CD8-positive, alpha-beta memory T cell (primary cell): ENCODE data around the gene UBAC2. TPM values are rescaled to one million over a fixed set of nuclear protein-coding genes. Genes with fewer than 3 reads are reported as not detected.

Experiments
- CTCF ChIA-PET: fragments of 350-600 bp; sonication (Branson Sonifier 250); formaldehyde crosslinking; loops from one replicate; lab custom pipeline; 2021; ENCODE audit warnings: antibody characterized with exemption; lab: Charles Lee
- POLR2A ChIA-PET: fragments of 350-600 bp; sonication (Branson Sonifier 250); formaldehyde crosslinking; loops from one replicate; lab custom pipeline; 2021; ENCODE audit warnings: antibody characterized with exemption; lab: Charles Lee
- DNase-seq, 5 donors: peaks; one replicate each; pipeline versions ENCODE4 v3.0.0 to v3.0.0-alpha.2; 2020 to 2022; ENCODE audit warnings: mixed read lengths in 1 of 5
- H3K27ac ChIP-seq: one replicate; pipeline ENCODE4 v1.7.0; 2013; ENCODE audit warnings: low read depth, mild to moderate bottlenecking, low read length, moderate library complexity
- H3K27me3 ChIP-seq: 2 replicates; pipeline ENCODE4 v1.7.0; 2013; ENCODE audit warnings: low read length, mild to moderate bottlenecking; ENCODE audit not compliant: insufficient read depth, poor library complexity, severe bottlenecking
- H3K36me3 ChIP-seq: 2 replicates; pipeline ENCODE4 v1.7.0; 2013; ENCODE audit warnings: mild to moderate bottlenecking, low read length, moderate library complexity; ENCODE audit not compliant: insufficient read depth
- H3K4me1 ChIP-seq: 2 replicates; pipeline ENCODE4 v1.7.0; 2013; ENCODE audit warnings: mild to moderate bottlenecking, low read length, moderate library complexity; ENCODE audit not compliant: insufficient read depth
- H3K4me3 ChIP-seq: 2 replicates; pipeline ENCODE4 v1.7.0; 2013; ENCODE audit warnings: mild to moderate bottlenecking, low read length
- H3K9me3 ChIP-seq: 2 replicates; pipeline ENCODE4 v1.7.0; 2013; ENCODE audit warnings: mild to moderate bottlenecking, low read length
- H3K27ac Mint-ChIP-seq, 8 donors: one replicate each; pipeline ENCODE4 v1.8.0; 2020 to 2021; ENCODE audit warnings: mixed read lengths in 8 of 8, mild to moderate bottlenecking in 6 of 8, inconsistent platforms in 3 of 8, moderate library complexity in 3 of 8
- H3K27me3 Mint-ChIP-seq, 2 donors: one replicate each; pipeline ENCODE4 v1.8.0; 2020 to 2021; ENCODE audit warnings: mixed read lengths in 2 of 2, mild to moderate bottlenecking in 1 of 2, moderate library complexity in 1 of 2
- H3K36me3 Mint-ChIP-seq, 3 donors: one replicate each; pipeline ENCODE4 v1.8.0; 2020 to 2021; ENCODE audit warnings: mixed read lengths in 3 of 3, inconsistent platforms in 1 of 3, mild to moderate bottlenecking in 1 of 3
- H3K4me1 Mint-ChIP-seq, 3 donors: one replicate each; pipeline ENCODE4 v1.8.0; 2020 to 2021; ENCODE audit warnings: mixed read lengths in 3 of 3, inconsistent platforms in 1 of 3, mild to moderate bottlenecking in 1 of 3
- H3K4me3 Mint-ChIP-seq, 7 donors: one replicate each; pipeline ENCODE4 v1.8.0; 2020 to 2021; ENCODE audit warnings: mixed read lengths in 7 of 7, mild to moderate bottlenecking in 6 of 7, moderate library complexity in 4 of 7, inconsistent platforms in 2 of 7
- H3K9me3 Mint-ChIP-seq, 5 donors: one replicate each; pipeline ENCODE4 v1.8.0; 2020 to 2022; ENCODE audit warnings: mixed read lengths in 5 of 5, mild to moderate bottlenecking in 3 of 5, moderate library complexity in 2 of 5, inconsistent platforms in 1 of 5
- polyA plus RNA-seq: library from polyadenylated mRNA; unstranded; fragments of 300-500 nt; fragmentation: Illumina TruSeq; gene quantifications from one replicate; pipeline ENCODE4 v1.2.3, GENCODE V29; 2021
- total RNA-seq, 2 experiments: library from RNA; stranded (reverse); gene quantifications; one replicate each; pipeline ENCODE4 v1.2.3, GENCODE V29; 2021

Gene UBAC2
- total and polyA plus RNA-seq, 3 experiments from 2014 or later, result 62.3 to 160 (median 63.7) TPM

GRCh38 chr13:99224021-99224420 lies 23.4 kb downstream of the UBAC2 start:
- Mint-ChIP-seq H3K36me3 (peaks cover 0 to 14% (median 8%) of the 10 kb centered on the region in 3 donors), H3K27me3 (no peaks in the 10 kb centered on the region), H3K4me3 (peak overlapping the region; percentile 13 to 81 (median 59)), H3K9me3 (no peaks in the 10 kb centered on the region), H3K27ac (peak overlapping the region; percentile 70 to 97 (median 88)), H3K4me1 (peaks cover 84 to 98% (median 95%) of the 10 kb centered on the region in 3 donors)
- Histone ChIP-seq H3K4me1 (peaks cover 94% of the 10 kb centered on the region), H3K27me3 (no peaks in the 10 kb centered on the region), H3K27ac (no peak overlapping the region), H3K36me3 (no peaks in the 10 kb centered on the region), H3K4me3 (no peak overlapping the region), H3K9me3 (no peaks in the 10 kb centered on the region)
- ChIA-PET POLR2A (interaction anchor here (0.6 kb wide), 1 partner anchor 21 kb away, joined by 4 read pairs; no protein-coding TSS in a partner anchor), CTCF (interaction anchor here (1.5 kb wide), 1 partner anchor 128 kb away, joined by 3 read pairs; no protein-coding TSS in a partner anchor)
- DNase-seq, result no peak

GRCh38 chr13:99225078-99225477 lies 24.4 kb downstream of the UBAC2 start:
- Mint-ChIP-seq H3K27ac (peak overlapping the region in 7 of 8 donors; percentile 5 to 97 (median 67)), H3K36me3 (peaks cover 0 to 14% (median 6%) of the 10 kb centered on the region in 3 donors), H3K4me3 (peak overlapping the region in 2 of 7 donors; percentile 20 to 24), H3K9me3 (no peaks in the 10 kb centered on the region), H3K4me1 (peaks cover 86 to 98% (median 96%) of the 10 kb centered on the region in 3 donors), H3K27me3 (no peaks in the 10 kb centered on the region)
- Histone ChIP-seq H3K9me3 (no peaks in the 10 kb centered on the region), H3K27me3 (no peaks in the 10 kb centered on the region), H3K27ac (no peak overlapping the region), H3K36me3 (no peaks in the 10 kb centered on the region), H3K4me3 (no peak overlapping the region), H3K4me1 (peaks cover 94% of the 10 kb centered on the region)
- ChIA-PET CTCF (no interaction called here), POLR2A (no interaction called here)
- no peak for DNase-seq

- no peak overlapping the region for H3K27ac ChIP-seq
- no peaks in the 10 kb centered on the region for H3K9me3 ChIP-seq
- no peak for DNase-seq
- Mint-ChIP-seq H3K27me3 (no peaks in the 10 kb centered on the region), H3K4me1 (peaks cover 86 to 98% (median 94%) of the 10 kb centered on the region in 3 donors), H3K27ac (peak overlapping the region; percentile 16 to 93 (median 69)), H3K36me3 (peaks cover 0 to 14% (median 6%) of the 10 kb centered on the region in 3 donors), H3K9me3 (no peaks in the 10 kb centered on the region), H3K4me3 (peak overlapping the region; percentile 3 to 55 (median 9))
- H3K36me3 ChIP-seq, result no peaks in the 10 kb centered on the region
- ChIA-PET POLR2A (interaction anchor here (0.6 kb wide), 1 partner anchor 25 kb away, joined by 3 read pairs; the partner anchor contains the start of gene UBAC2), CTCF (interaction anchor here (1.6 kb wide), 1 partner anchor 24 kb away, joined by 3 read pairs; no protein-coding TSS in a partner anchor)
- H3K4me1 ChIP-seq, result peaks cover 96% of the 10 kb centered on the region
- H3K27me3 ChIP-seq, result no peaks in the 10 kb centered on the region
- H3K4me3 ChIP-seq, result no peak overlapping the region
Measured at GRCh38 chr13:99226513-99226912, 25.9 kb downstream of the UBAC2 start.

GRCh38 chr13:99227331-99227900 lies 26.8 kb downstream of the UBAC2 start:
- Histone ChIP-seq H3K27ac (no peak overlapping the region), H3K4me1 (peaks cover 93% of the 10 kb centered on the region), H3K9me3 (no peaks in the 10 kb centered on the region), H3K4me3 (no peak overlapping the region), H3K27me3 (no peaks in the 10 kb centered on the region), H3K36me3 (no peaks in the 10 kb centered on the region)
- peaks cover 0 to 14% (median 6%) of the 10 kb centered on the region in 3 donors for H3K36me3 Mint-ChIP-seq
- H3K27me3 Mint-ChIP-seq, result no peaks in the 10 kb centered on the region
- H3K4me1 Mint-ChIP-seq, result peaks cover 83 to 96% (median 92%) of the 10 kb centered on the region in 3 donors
- peak overlapping the region; percentile 19 to 88 (median 44) for H3K4me3 Mint-ChIP-seq
- CTCF ChIA-PET, result interaction anchor here (0.9 to 1.6 kb wide), 4 partner anchors 12 to 42 kb away, joined by 3 read pairs; no protein-coding TSS in a partner anchor
- H3K9me3 Mint-ChIP-seq, result no peaks in the 10 kb centered on the region
- POLR2A ChIA-PET, result interaction anchor here (1.3 to 1.6 kb wide), 2 partner anchors 27 to 30 kb away, joined by 4 to 5 read pairs; partner anchors contain the start of genes GPR18 and UBAC2
- no peak for DNase-seq
- peak overlapping the region; percentile 26 to 93 (median 82) for H3K27ac Mint-ChIP-seq

GRCh38 chr13:99227909-99228688 lies 27.4 kb downstream of the UBAC2 start:
- Mint-ChIP-seq H3K27ac (peak overlapping the region; percentile 83 to 97 (median 93)), H3K36me3 (peaks cover 0 to 14% (median 6%) of the 10 kb centered on the region in 3 donors), H3K4me3 (peak overlapping the region; percentile 71 to 91 (median 80)), H3K4me1 (peaks cover 79 to 95% (median 89%) of the 10 kb centered on the region in 3 donors), H3K27me3 (no peaks in the 10 kb centered on the region), H3K9me3 (no peaks in the 10 kb centered on the region)
- H3K4me3 ChIP-seq, result no peak overlapping the region
- H3K36me3 ChIP-seq, result no peaks in the 10 kb centered on the region
- H3K9me3 ChIP-seq, result no peaks in the 10 kb centered on the region
- no peak for DNase-seq
- H3K4me1 ChIP-seq, result peaks cover 86% of the 10 kb centered on the region
- no peak overlapping the region for H3K27ac ChIP-seq
- POLR2A ChIA-PET, result interaction anchor here (1.3 to 1.6 kb wide), 2 partner anchors 28 to 30 kb away, joined by 4 to 5 read pairs; partner anchors contain the start of genes GPR18 and UBAC2
- CTCF ChIA-PET, result interaction anchor here (0.9 to 1.6 kb wide), 4 partner anchors 13 to 41 kb away, joined by 3 read pairs; no protein-coding TSS in a partner anchor
- no peaks in the 10 kb centered on the region for H3K27me3 ChIP-seq

GRCh38 chr13:99228737-99229691 lies 28.4 kb downstream of the UBAC2 start:
- no peaks in the 10 kb centered on the region for H3K9me3 ChIP-seq
- peak overlapping the region; percentile 23 for H3K4me3 ChIP-seq
- H3K27me3 ChIP-seq, result no peaks in the 10 kb centered on the region
- H3K36me3 Mint-ChIP-seq, result peaks cover 0 to 11% (median 8%) of the 10 kb centered on the region in 3 donors
- peaks cover 74 to 92% (median 86%) of the 10 kb centered on the region in 3 donors for H3K4me1 Mint-ChIP-seq
- peak overlapping the region; percentile 83 to 97 (median 93) for H3K27ac Mint-ChIP-seq
- H3K27me3 Mint-ChIP-seq, result no peaks in the 10 kb centered on the region
- H3K9me3 Mint-ChIP-seq, result no peaks in the 10 kb centered on the region
- ChIA-PET POLR2A (interaction anchor here (0.8 to 4.3 kb wide), 4 partner anchors 11 to 29 kb away, joined by 3 to 21 read pairs (median 4); partner anchors contain the start of genes GPR18 and UBAC2), CTCF (interaction anchor here (1.0 to 4.9 kb wide), 6 partner anchors 11 to 208 kb away, joined by 3 to 49 read pairs (median 8); partner anchors contain the start of gene UBAC2)
- DNase-seq, result peak in 1 of 5 donors; percentile 42
- no peaks in the 10 kb centered on the region for H3K36me3 ChIP-seq
- peak overlapping the region; percentile 71 to 91 (median 80) for H3K4me3 Mint-ChIP-seq
- no peak overlapping the region for H3K27ac ChIP-seq
- H3K4me1 ChIP-seq, result peaks cover 77% of the 10 kb centered on the region
